Neural cell (in vitro differentiated cells): ENCODE data around the gene NOTCH2NLA. TPM values are rescaled to one million over a fixed set of nuclear protein-coding genes. Genes with fewer than 3 reads are reported as not detected.
"Not testable (repeated sequence)": the region's sequence is repeated elsewhere in the genome, so short reads cannot be mapped to it uniquely, and the experiment has no call there.

Experiments
- H2AFZ ChIP-seq: fragments of 200-600, 300-800 bp; sonication (generic), shearing (Covaris generic); 2 replicates; pipeline ENCODE4 v1.6.0; 2014; ENCODE audit warnings: low read depth, mild to moderate bottlenecking, antibody characterized with exemption, low read length, moderate library complexity
- H3F3A ChIP-seq: fragments of 200-600 bp; shearing (Covaris generic); 2 replicates; pipeline ENCODE4 v1.6.1; 2016; ENCODE audit warnings: mild to moderate bottlenecking, moderate library complexity, mixed read lengths, antibody characterized with exemption, low read length; ENCODE audit not compliant: insufficient read depth, poor library complexity, severe bottlenecking
- H3K27ac ChIP-seq: fragments of 200-600, 300-800 bp; sonication (generic), shearing (Covaris generic); 2 replicates; pipeline ENCODE4 v1.5.1; 2014; ENCODE audit warnings: mild to moderate bottlenecking, low read length, moderate library complexity
- H3K27me3 ChIP-seq: fragments of 300-800, 200-600 bp; sonication (generic), shearing (Covaris generic); 2 replicates; pipeline ENCODE4 v1.6.0; 2014; ENCODE audit warnings: mild to moderate bottlenecking, low read depth, low read length, moderate library complexity; ENCODE audit not compliant: insufficient read depth
- H3K36me3 ChIP-seq: fragments of 300-800, 200-600 bp; sonication (generic), shearing (Covaris generic); 2 replicates; pipeline ENCODE4 v1.5.1; 2014; ENCODE audit warnings: mild to moderate bottlenecking, antibody characterized with exemption, low read length, moderate library complexity; ENCODE audit not compliant: insufficient read depth
- H3K4me2 ChIP-seq: fragments of 300-800, 200-600 bp; sonication (generic), shearing (Covaris generic); 2 replicates; pipeline ENCODE4 v1.6.0; 2014; ENCODE audit warnings: mild to moderate bottlenecking, low read length
- H3K4me3 ChIP-seq: fragments of 300-800, 200-600 bp; sonication (generic), shearing (Covaris generic); 2 replicates; pipeline ENCODE4 v1.5.1; 2014; ENCODE audit warnings: mild to moderate bottlenecking, low read length, moderate library complexity
- H3K79me2 ChIP-seq: fragments of 200-600 bp; shearing (Covaris generic); replicated peaks from 2 replicates; pipeline ENCODE4 v1.6.0; 2014; ENCODE audit warnings: mild to moderate bottlenecking, low read length, moderate library complexity; ENCODE audit not compliant: insufficient read depth
- H3K9ac ChIP-seq: fragments of 300-800, 200-600 bp; sonication (generic), shearing (Covaris generic); 2 replicates; pipeline ENCODE4 v1.6.1; 2016; ENCODE audit warnings: mild to moderate bottlenecking, low read length, mixed read lengths
- H3K9me2 ChIP-seq: fragments of 200-600 bp; shearing (Covaris generic); 2 replicates; pipeline ENCODE4 v1.6.1; 2016; ENCODE audit warnings: mild to moderate bottlenecking, low read length, mixed read lengths; ENCODE audit not compliant: insufficient read depth
- H3K9me3 ChIP-seq: fragments of 200-600, 300-800 bp; sonication (generic), shearing (Covaris generic); 2 replicates; pipeline ENCODE4 v1.6.1; 2016; ENCODE audit warnings: mild to moderate bottlenecking, mixed run types, low read length, moderate library complexity, mixed read lengths
- H4K20me1 ChIP-seq: fragments of 200-600 bp; shearing (Covaris generic); 2 replicates; pipeline ENCODE4 v1.6.1; 2016; ENCODE audit warnings: mild to moderate bottlenecking, mixed run types; ENCODE audit not compliant: insufficient read depth
- polyA plus RNA-seq: library from polyadenylated mRNA; depleted of rRNA; stranded (reverse); fragments of >200 nt; gene quantifications from 2 replicates; pipeline ENCODE4 v1.2.3, GENCODE V29; 2014

Gene NOTCH2NLA
- polyA plus RNA-seq, 1 donor from 2014 or later, result 0.06 TPM

DNA sequence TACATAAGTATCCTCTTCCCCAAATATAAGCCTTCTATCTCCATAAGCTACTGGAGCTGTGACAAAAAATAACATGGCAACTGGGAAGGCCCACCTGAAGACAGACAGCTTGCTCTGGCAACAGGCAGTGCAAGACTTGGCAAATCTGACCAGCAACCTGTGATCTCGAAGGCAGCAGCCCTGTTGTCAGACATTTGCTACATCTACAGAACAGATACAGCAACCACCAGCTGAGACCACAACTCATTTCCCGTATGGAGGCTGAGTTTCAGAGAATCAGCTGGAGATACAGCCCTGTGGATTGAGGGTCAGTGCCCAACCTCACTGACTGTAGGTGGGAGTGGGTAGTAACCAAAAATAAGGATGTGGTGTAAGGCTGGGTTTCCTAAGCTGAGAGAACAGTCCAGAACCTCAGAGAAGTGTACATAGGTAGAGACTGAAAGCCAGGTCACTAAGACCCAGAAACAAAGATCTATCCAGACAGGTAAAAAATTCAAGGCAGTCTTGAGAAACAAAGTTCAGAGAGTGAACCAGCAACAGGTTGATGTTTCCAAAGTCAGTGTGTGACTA is 37.4 kb upstream of the NOTCH2NLA start:
- not testable (repeated sequence) for H4K20me1 ChIP-seq, H3K27me3 ChIP-seq, H3K4me3 ChIP-seq, H3K9me3 ChIP-seq, H3K27ac ChIP-seq, H3K36me3 ChIP-seq, H3F3A ChIP-seq, H3K4me2 ChIP-seq, H3K9ac ChIP-seq, H3K79me2 ChIP-seq, H2AFZ ChIP-seq, H3K9me2 ChIP-seq

DNA sequence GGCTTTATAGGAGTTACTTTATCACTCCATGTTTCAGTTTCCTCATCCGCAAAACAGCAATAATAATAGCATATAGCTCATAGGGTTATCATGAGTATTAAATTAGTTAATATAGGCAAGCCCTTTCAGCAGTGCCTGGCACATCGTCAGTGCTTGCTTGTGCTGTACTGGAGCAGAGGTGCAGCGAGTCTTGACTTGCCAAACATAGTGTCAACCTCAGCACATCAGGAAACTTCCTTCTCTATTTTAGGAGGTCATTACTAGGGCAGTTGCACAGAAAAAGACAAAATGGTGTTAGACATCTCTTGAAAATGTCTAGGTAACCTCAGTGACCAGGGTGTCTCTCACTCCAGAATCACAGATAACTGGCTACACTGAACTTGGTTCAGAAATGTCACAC is 35.9 kb upstream of the NOTCH2NLA start:
- not testable (repeated sequence) for H3F3A ChIP-seq, H3K9ac ChIP-seq, H3K27me3 ChIP-seq, H3K27ac ChIP-seq, H3K79me2 ChIP-seq, H3K9me2 ChIP-seq, H3K36me3 ChIP-seq, H3K4me2 ChIP-seq, H2AFZ ChIP-seq, H4K20me1 ChIP-seq, H3K9me3 ChIP-seq, H3K4me3 ChIP-seq

DNA sequence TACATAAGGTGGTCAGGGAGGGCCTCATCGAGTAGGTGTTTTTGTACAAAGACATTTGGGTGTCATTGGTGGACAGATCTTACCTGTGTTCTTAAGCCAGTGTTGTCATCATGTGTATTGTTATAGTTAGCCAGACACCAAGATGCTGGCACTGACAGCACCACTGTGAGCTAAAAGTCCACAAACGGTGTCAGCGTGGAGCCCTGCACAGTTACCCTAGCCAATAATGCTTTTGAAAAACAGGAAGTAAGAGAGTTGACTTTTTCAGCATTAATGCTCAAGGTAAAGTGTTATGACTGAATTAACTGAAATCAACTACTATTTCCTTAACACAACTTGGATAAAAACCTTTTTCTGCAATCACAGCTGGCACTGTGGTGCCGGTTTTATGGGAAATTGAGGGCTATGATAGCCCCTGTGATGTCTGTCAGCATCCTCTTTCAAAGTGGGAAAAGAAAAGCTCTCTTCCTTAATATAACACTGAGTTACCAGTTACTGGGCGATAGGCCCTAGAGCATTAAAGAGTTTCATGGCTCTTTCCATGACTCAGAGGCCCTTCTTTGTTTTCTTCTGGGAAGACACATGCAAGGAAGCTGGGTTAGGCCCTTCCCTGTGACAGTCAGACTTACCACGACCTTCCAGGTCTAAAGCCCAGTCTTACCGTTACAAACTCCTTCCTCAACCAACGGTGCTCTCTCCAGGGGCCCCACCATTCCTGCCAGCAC is 31.3 kb upstream of the NOTCH2NLA start:
- not testable (repeated sequence) for H4K20me1 ChIP-seq, H3K9ac ChIP-seq, H3K79me2 ChIP-seq, H3F3A ChIP-seq, H3K9me3 ChIP-seq, H3K27ac ChIP-seq, H3K9me2 ChIP-seq, H3K4me2 ChIP-seq, H2AFZ ChIP-seq, H3K27me3 ChIP-seq, H3K36me3 ChIP-seq, H3K4me3 ChIP-seq

DNA sequence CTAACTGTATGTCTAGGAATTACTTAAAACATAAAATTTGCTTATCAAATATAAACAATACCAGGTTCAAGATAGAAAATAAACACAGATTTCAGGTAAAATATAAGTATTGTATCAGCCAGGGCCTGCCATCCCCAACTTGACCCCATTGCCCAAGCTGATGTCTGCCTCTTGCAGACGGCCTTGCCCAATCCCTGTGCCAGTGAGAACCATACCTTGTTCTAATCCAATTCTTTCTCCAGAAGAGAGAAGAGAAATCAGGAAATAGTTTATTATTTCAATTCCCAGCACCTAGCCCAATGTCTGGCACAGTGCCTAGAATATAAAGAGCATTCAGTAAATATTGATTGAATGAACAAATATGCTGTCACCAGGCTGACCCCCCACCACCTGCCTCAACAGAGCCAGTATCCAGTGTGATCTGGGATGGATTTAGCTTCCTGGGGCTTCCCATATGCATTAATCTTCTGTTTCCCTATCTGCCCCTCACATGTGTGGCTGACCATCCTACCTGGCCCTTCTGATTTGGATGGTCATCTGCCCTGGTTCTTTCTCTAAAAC is 29.3 kb upstream of the NOTCH2NLA start:
- H3K4me2 ChIP-seq, H4K20me1 ChIP-seq, H3K79me2 ChIP-seq, H2AFZ ChIP-seq, H3K27ac ChIP-seq, H3F3A ChIP-seq, H3K9me2 ChIP-seq, H3K36me3 ChIP-seq, H3K4me3 ChIP-seq, H3K9ac ChIP-seq, H3K27me3 ChIP-seq, H3K9me3 ChIP-seq: not testable (repeated sequence)

DNA sequence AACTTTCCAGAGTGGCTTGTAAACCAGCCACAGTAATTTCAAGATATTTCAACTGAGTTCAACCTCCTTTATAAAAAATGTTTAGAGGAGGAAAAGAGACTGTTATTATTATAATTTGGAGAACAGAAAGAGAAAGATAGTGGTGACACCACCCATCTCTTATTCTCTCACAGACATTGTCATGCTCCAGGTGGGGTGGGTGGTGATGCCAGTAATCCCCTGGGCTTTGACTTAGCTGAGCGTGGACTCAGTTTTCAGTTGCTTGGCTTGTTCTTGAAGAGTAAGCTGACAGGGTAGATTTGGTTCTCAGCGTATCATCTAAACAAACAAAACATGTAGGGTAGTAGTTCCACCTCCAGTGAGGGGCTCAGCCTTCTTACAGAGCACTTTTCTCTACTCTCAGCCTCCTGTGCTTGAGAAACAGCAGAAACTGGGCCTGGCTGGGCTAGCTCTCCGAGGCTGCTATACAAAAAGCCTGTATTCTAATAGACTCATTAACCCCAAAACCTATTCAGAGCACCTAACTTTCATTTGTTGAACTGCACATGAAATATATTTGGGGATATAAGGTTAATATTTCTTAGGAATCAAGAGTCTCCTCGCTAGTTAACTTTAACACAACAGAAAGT is 25.9 kb upstream of the NOTCH2NLA start:
- H4K20me1 ChIP-seq, H3K9me3 ChIP-seq, H3K9me2 ChIP-seq, H3F3A ChIP-seq, H3K27me3 ChIP-seq, H3K4me3 ChIP-seq, H3K4me2 ChIP-seq, H3K36me3 ChIP-seq, H2AFZ ChIP-seq, H3K27ac ChIP-seq, H3K79me2 ChIP-seq, H3K9ac ChIP-seq: not testable (repeated sequence)

DNA sequence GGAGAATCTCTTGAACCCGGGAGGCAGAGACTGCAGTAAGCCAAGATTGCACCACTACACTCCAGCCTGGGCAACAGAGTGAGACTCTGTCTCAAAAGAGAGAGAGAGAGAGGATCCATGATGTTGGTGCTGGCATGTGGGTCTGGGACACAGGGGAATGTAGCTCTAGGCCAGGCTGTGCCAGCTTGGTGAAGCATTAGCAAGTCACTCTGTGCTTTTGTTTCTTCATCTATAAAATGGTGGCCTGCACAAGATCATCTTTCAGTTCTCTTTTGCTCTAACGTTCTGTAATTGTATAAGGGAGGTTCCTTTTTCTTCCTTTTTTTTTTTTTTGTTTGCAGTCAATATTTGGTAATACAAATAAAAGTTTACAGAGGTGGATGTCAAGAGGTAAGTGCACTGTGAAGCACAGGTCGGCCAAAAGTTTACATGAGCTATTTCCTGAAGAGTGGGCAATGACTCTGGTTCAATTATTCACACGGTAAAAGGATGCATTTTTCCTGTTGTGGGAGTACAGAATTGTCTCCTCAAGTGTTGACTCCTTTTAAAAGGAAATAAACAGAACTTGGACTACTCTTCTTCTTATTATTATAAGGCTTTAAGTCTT is 24.5 kb upstream of the NOTCH2NLA start:
- H2AFZ ChIP-seq, H3K79me2 ChIP-seq, H3K4me2 ChIP-seq, H3K36me3 ChIP-seq, H3K27ac ChIP-seq, H3K9ac ChIP-seq, H3K27me3 ChIP-seq, H3F3A ChIP-seq, H3K9me2 ChIP-seq, H4K20me1 ChIP-seq, H3K4me3 ChIP-seq, H3K9me3 ChIP-seq: not testable (repeated sequence)

DNA sequence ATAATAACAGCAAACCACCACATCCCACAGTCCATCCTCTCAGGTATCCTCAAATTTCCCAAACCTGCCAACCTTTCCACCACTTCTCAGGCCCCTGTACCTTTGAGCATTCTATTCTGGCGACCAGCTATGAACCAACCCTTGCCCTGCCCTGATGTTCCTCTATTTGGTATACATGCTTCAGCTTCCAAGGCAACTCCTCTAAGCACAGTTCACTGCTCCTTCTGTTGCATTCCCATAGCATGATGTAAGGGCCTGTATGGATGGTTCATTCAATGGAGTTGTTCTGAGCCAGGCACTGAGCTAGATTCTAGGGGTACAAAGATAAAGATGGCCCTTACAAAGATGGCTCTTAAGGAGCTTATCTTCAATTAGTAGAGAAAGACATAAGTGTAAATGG is 22.7 kb upstream of the NOTCH2NLA start:
- not testable (repeated sequence) for H3K4me2 ChIP-seq, H4K20me1 ChIP-seq, H3K27me3 ChIP-seq, H3K79me2 ChIP-seq, H3K4me3 ChIP-seq, H3K27ac ChIP-seq, H3K9me2 ChIP-seq, H3K9me3 ChIP-seq, H2AFZ ChIP-seq, H3F3A ChIP-seq, H3K9ac ChIP-seq, H3K36me3 ChIP-seq
